T-helper 1 cell treated with Interleukin-12 subunit alpha and Interleukin-12 subunit beta and Interleukin-4 antibody, amounts not matched to agents 30 μg/mL and 1 μg/mL, for 36 hours (primary cell): ENCODE data around the gene PSMA7.

Experiments used
- H3K27ac Mint-ChIP-seq: one replicate; pipeline ENCODE4 v1.8.0; 2021; ENCODE audit warnings: mild to moderate bottlenecking, mixed read lengths
- H3K27me3 Mint-ChIP-seq: one replicate; pipeline ENCODE4 v1.8.0; 2021; ENCODE audit warnings: low read depth, mixed read lengths
- H3K36me3 Mint-ChIP-seq: one replicate; pipeline ENCODE4 v1.8.0; 2021; ENCODE audit warnings: low read depth, mixed read lengths
- H3K4me1 Mint-ChIP-seq: one replicate; pipeline ENCODE4 v1.8.0; 2021; ENCODE audit warnings: low read depth, mixed read lengths
- H3K4me3 Mint-ChIP-seq: one replicate; pipeline ENCODE4 v1.8.0; 2021; ENCODE audit warnings: mild to moderate bottlenecking, moderate library complexity, mixed read lengths
- H3K9me3 Mint-ChIP-seq: one replicate; pipeline ENCODE4 v1.8.0; 2021; ENCODE audit warnings: mixed read lengths

Gene PSMA7

DNA sequence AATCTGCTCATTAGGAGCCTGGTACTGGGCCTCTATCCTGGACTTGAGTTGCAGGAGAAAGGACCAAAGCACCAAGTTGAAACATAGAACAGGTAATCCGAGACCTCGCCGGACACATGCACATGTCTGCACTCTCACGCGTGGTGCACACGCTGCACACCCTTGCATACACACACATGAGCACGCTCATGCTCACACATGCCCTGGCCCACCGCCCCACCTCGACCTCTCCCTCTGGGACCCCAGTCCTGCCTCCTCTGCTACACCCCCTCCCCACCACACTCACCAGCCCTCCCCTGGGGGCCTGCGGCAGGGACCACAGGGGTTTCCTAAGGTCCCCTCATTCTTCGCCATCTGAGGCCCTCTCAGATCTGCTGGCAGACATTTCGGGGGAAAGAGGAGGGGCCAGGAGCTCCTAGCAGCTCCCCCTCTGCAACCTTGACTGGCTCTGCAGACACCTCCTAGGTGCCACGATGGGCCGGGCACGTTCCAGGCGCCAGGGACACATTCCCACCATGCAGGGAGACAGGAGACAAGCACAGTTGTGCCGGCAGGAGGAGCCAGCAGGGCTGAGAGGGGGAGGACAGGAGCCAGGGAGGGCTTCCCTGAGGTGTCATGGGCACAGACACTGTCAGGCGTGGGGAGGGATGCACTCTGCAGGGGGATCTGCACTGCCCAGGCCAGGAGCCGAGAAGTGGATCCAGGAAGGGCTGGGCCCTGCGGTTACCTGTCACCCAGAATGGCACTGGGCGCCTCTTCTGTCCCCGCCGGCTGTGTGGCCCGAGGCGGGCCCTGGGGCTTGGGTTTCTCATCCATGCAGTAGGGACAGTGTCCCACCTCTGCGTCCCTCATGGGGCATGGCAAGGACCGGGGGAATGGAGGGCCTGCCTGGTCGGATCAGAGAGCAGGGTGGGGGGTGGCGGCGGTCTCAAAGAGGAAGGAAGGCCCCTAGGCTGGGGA lies 46.5 kb downstream of the PSMA7 start:
- Mint-ChIP-seq H3K27ac (no peak overlapping the region), H3K27me3 (no peaks in the 10 kb centered on the region)

GRCh38 chr20:62089393-62089792 lies 53.8 kb downstream of the PSMA7 start:
- H3K4me1 Mint-ChIP-seq: no peaks in the 10 kb centered on the region
- H3K27me3 Mint-ChIP-seq: no peaks in the 10 kb centered on the region
- peaks cover 17% of the 10 kb centered on the region for H3K9me3 Mint-ChIP-seq
- no peak overlapping the region for H3K27ac Mint-ChIP-seq
- H3K36me3 Mint-ChIP-seq: no peaks in the 10 kb centered on the region
- no peak overlapping the region for H3K4me3 Mint-ChIP-seq

More for the DNA sequence above, 46.5 kb downstream of the PSMA7 start:
- Mint-ChIP-seq H3K36me3 (no peaks in the 10 kb centered on the region), H3K4me3 (no peak overlapping the region), H3K9me3 (peaks cover 30% of the 10 kb centered on the region), H3K4me1 (no peaks in the 10 kb centered on the region)

- Mint-ChIP-seq H3K9me3 (peaks cover 17% of the 10 kb centered on the region), H3K4me3 (no peak overlapping the region), H3K36me3 (no peaks in the 10 kb centered on the region), H3K4me1 (no peaks in the 10 kb centered on the region), H3K27ac (no peak overlapping the region), H3K27me3 (no peaks in the 10 kb centered on the region)
These were observed 54.7 kb downstream of the PSMA7 start for GRCh38 chr20:62088258-62089127.

GRCh38 chr20:62087632-62088031 lies 55.6 kb downstream of the PSMA7 start:
- H3K27me3 Mint-ChIP-seq: no peaks in the 10 kb centered on the region
- H3K4me3 Mint-ChIP-seq: no peak overlapping the region
- peaks cover 15% of the 10 kb centered on the region for H3K9me3 Mint-ChIP-seq
- H3K4me1 Mint-ChIP-seq: no peaks in the 10 kb centered on the region
- H3K27ac Mint-ChIP-seq: no peak overlapping the region
- H3K36me3 Mint-ChIP-seq: no peaks in the 10 kb centered on the region

DNA sequence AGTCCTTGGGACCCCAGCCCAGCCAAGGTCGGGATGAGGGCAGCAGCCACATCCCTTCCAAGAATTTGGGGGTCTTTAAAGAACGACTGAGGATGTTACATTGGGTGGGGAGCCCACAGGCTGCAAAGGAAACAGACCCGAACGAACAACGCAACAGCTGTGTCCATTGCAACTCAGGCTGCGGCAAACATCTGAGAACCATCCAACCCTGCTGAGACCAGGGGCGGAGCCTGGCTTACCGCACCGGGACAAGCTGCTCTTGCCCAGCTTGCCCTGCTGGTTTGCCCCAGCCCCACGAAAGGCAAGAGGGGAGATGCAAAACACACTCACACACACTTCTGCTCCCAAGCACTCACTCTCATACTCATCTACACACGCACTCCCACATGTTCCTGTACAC lies 56.0 kb downstream of the PSMA7 start:
- Mint-ChIP-seq H3K4me3 (no peak overlapping the region), H3K9me3 (peaks cover 13% of the 10 kb centered on the region), H3K27me3 (no peaks in the 10 kb centered on the region), H3K4me1 (no peaks in the 10 kb centered on the region), H3K36me3 (no peaks in the 10 kb centered on the region), H3K27ac (no peak overlapping the region)
